ENCODE data around the gene RSKR. TPM values are rescaled to one million over a fixed set of nuclear protein-coding genes. Genes with fewer than 3 reads are reported as not detected.
"Not testable (repeated sequence)": the region's sequence is repeated elsewhere in the genome, so short reads cannot be mapped to it uniquely, and the experiment has no call there.

Gene RSKR
- total and polyA plus RNA-seq, 2 donors (not counting 1 experiment from before 2014, with no cell fraction given): 20.3 to 31.9 TPM

- H3K27ac Mint-ChIP-seq; H3K27ac ChIP-seq (ENCODE audit: low read length in 2 of 2); H3K9me3 ChIP-seq (ENCODE audit: control extremely low read depth in 1 of 3, control insufficient read depth in 2 of 3, insufficient read depth in 1 of 3, low read length in 2 of 3); H3K27me3 ChIP-seq (replicated peaks in 1 of 4; ENCODE audit: control extremely low read depth in 1 of 4, control insufficient read depth in 3 of 4, insufficient read depth in 4 of 4, low read length in 3 of 4); CTCF ChIA-PET; H3K9ac ChIP-seq (ENCODE audit: low read length); DNase-seq; H3K4me3 ChIP-seq (ENCODE audit: control extremely low read depth in 1 of 5, extremely low read depth in 1 of 5, insufficient read depth in 1 of 5, low read depth in 2 of 5, low read length in 4 of 5); H2AFZ ChIP-seq (ENCODE audit: insufficient read depth, low read depth, low read length, poor library complexity, severe bottlenecking); H3K27me3 Mint-ChIP-seq; intact Hi-C loops (cut with micrococcal nuclease); H3K4me3 Mint-ChIP-seq; H3K9me3 Mint-ChIP-seq (ENCODE audit: insufficient read depth); H3K4me2 ChIP-seq (replicated peaks; ENCODE audit: low read depth, low read length, poor library complexity, severe bottlenecking); ATAC-seq (ENCODE audit: low read depth): not testable (repeated sequence)
- H3K36me3 ChIP-seq (replicated peaks in 1 of 2; ENCODE audit: control extremely low read depth in 1 of 2, control insufficient read depth in 1 of 2, extremely low read depth in 1 of 2, insufficient read depth in 2 of 2, low read length in 1 of 2): peaks cover 3 to 17% of the 10 kb centered on the region in 2 experiments
- H3K4me1 Mint-ChIP-seq: peaks cover 36% of the 10 kb centered on the region
- POLR2A ChIA-PET: interaction anchor here (0.7 kb wide), 1 partner anchor 251 kb away, joined by 6 read pairs; no protein-coding TSS in a partner anchor
- peaks cover 11% of the 10 kb centered on the region for H4K20me1 ChIP-seq (ENCODE audit: control insufficient read depth, insufficient read depth, low read length, poor library complexity, severe bottlenecking)
- H3K79me2 ChIP-seq (ENCODE audit: control insufficient read depth, insufficient read depth, low read length): peaks cover 88% of the 10 kb centered on the region
- peaks cover 20 to 22% of the 10 kb centered on the region in 2 donors for H3K4me1 ChIP-seq (ENCODE audit: control insufficient read depth in 2 of 2, insufficient read depth in 2 of 2, low read length in 2 of 2)
- 96% methylated on average over 3 of the region's 8 CpGs for WGBS (ENCODE audit: insufficient coverage)
These were observed 44.4 kb upstream of the RSKR start for GRCh38 chr17:28658342-28658741.

- no peaks in the 10 kb centered on the region for H3K9me3 Mint-ChIP-seq (ENCODE audit: insufficient read depth)
- POLR2A ChIA-PET: no interaction called here
- H3K4me3 Mint-ChIP-seq: no peak overlapping the region
- CTCF ChIA-PET: no interaction called here
- Histone ChIP-seq H4K20me1 (ENCODE audit: control insufficient read depth, insufficient read depth, low read length, poor library complexity, severe bottlenecking) (peaks cover 10% of the 10 kb centered on the region), H2AFZ (ENCODE audit: insufficient read depth, low read depth, low read length, poor library complexity, severe bottlenecking) (no peak overlapping the region), H3K27ac (ENCODE audit: low read length in 2 of 2) (no peak overlapping the region), H3K9me3 (ENCODE audit: control extremely low read depth in 1 of 3, control insufficient read depth in 2 of 3, insufficient read depth in 1 of 3, low read length in 2 of 3) (peaks cover 0 to 8% (median 0%) of the 10 kb centered on the region in 3 donors), H3K9ac (ENCODE audit: low read length) (no peak overlapping the region), H3K4me2 (replicated peaks; ENCODE audit: low read depth, low read length, poor library complexity, severe bottlenecking) (no peak overlapping the region), H3K27me3 (replicated peaks in 1 of 4; ENCODE audit: control extremely low read depth in 1 of 4, control insufficient read depth in 3 of 4, insufficient read depth in 4 of 4, low read length in 3 of 4) (no peaks in the 10 kb centered on the region), H3K36me3 (replicated peaks in 1 of 2; ENCODE audit: control extremely low read depth in 1 of 2, control insufficient read depth in 1 of 2, extremely low read depth in 1 of 2, insufficient read depth in 2 of 2, low read length in 1 of 2) (peaks cover 5 to 22% of the 10 kb centered on the region in 2 experiments), H3K4me1 (ENCODE audit: control insufficient read depth in 2 of 2, insufficient read depth in 2 of 2, low read length in 2 of 2) (peaks cover 14 to 16% of the 10 kb centered on the region in 2 donors), H3K79me2 (ENCODE audit: control insufficient read depth, insufficient read depth, low read length) (peaks cover 88% of the 10 kb centered on the region), H3K4me3 (ENCODE audit: control extremely low read depth in 1 of 5, extremely low read depth in 1 of 5, insufficient read depth in 1 of 5, low read depth in 2 of 5, low read length in 4 of 5) (no peak overlapping the region)
- DNase-seq (no peak), ATAC-seq (ENCODE audit: low read depth) (no peak)
- intact Hi-C loops (cut with micrococcal nuclease): no loop called here
- H3K27me3 Mint-ChIP-seq: no peaks in the 10 kb centered on the region
- peaks cover 30% of the 10 kb centered on the region for H3K4me1 Mint-ChIP-seq
- WGBS (ENCODE audit: insufficient coverage): 100% methylated on average over 2 of the region's 5 CpGs
- H3K27ac Mint-ChIP-seq: no peak overlapping the region
- TF ChIP-seq EZH2 (IDR thresholded peaks at IDR 0.05; ENCODE audit: borderline replicate concordance, insufficient read depth, low read depth, low read length, poor library complexity, severe bottlenecking) (no peak), CTCF (IDR thresholded peaks at IDR 0.05) (no peak)
These were observed 43.8 kb upstream of the RSKR start for GRCh38 chr17:28657756-28658155.

All from B cell (primary cell).